ENCODE measurements around the gene FYN. TPM values are rescaled to one million over a fixed set of nuclear protein-coding genes. Genes with fewer than 3 reads are reported as not detected.

Gene FYN
- total and polyA plus RNA-seq, 2 of the 4 experiments (the other 2 are of a cell fraction): 30.8 to 36.4 TPM

DNA sequence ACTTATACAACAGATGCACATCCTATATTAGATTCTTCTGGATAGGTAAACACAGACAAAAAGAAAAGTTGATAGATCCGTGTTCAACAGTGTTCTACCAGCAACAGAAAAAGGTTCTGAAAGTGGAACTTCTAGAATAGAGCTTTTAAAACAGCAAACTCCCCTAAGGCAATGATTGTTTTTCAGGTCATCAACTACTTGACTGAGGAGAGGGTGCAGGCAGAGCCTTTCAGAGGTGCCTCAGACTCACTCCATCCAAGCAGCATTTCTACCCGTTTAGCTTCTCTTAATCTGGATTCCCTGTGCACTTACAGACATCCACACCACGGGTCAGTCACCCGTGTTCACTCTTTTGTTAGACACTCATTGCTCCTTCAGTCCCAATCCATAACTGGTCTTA lies 28.9 kb downstream of the FYN start:
- Histone ChIP-seq H3K18ac (ENCODE audit: low read depth, low read length) (no peak overlapping the region), H4K91ac (ENCODE audit: insufficient read depth, low read depth, low read length) (no peak overlapping the region), H2AFZ (replicated peaks; ENCODE audit: low read length, poor library complexity) (no peak overlapping the region), H3K27ac (ENCODE audit: insufficient read depth, low read length) (no peak overlapping the region), H2BK120ac (ENCODE audit: low read depth, low read length) (0 out of 2 replicates have a peak overlapping the region, but pooled peaks have one; percentile 2), H4K5ac (ENCODE audit: low read depth, low read length) (no peak overlapping the region), H3K27me3 (ENCODE audit: control insufficient read depth, insufficient read depth, low read length) (no peaks in the 10 kb centered on the region), H3K14ac (replicated peaks; ENCODE audit: low read depth, low read length) (no peak overlapping the region), H3K56ac (ENCODE audit: extremely low read depth, insufficient read depth, low read length) (no peak overlapping the region), H3K4me3 (ENCODE audit: insufficient read depth, low read depth, low read length) (no peak overlapping the region), H2BK20ac (ENCODE audit: low read depth, low read length) (no peak overlapping the region), H3K79me1 (ENCODE audit: low read depth in 1 of 2, low read length in 2 of 2) (peaks cover 28 to 43% of the 10 kb centered on the region in 2 experiments), H2AK5ac (ENCODE audit: low read depth, low read length) (0 out of 2 replicates have a peak overlapping the region, but pooled peaks have one; percentile 21), H2BK15ac (ENCODE audit: low read depth, low read length) (no peak overlapping the region), H3K4me1 (ENCODE audit: control insufficient read depth, insufficient read depth, low read length) (peaks cover 21% of the 10 kb centered on the region), H3K9me1 (ENCODE audit: insufficient read depth, low read length) (peaks cover 10% of the 10 kb centered on the region), H3K23ac (ENCODE audit: low read depth, low read length) (no peak overlapping the region), H4K8ac (ENCODE audit: low read depth in 2 of 2, low read length in 2 of 2) (no peak overlapping the region), H3K36me3 (ENCODE audit: control insufficient read depth, insufficient read depth, low read length) (peaks cover 8% of the 10 kb centered on the region; the same call in 1 of the 2 replicates), H2AK9ac (replicated peaks; ENCODE audit: low read depth, low read length, poor library complexity) (no peak overlapping the region), H3K9ac (ENCODE audit: low read depth, low read length) (no peak overlapping the region), H2BK5ac (ENCODE audit: low read depth, low read length, poor library complexity, severe bottlenecking) (no peak overlapping the region), H3K4me2 (ENCODE audit: low read depth, low read length) (no peak overlapping the region), H4K20me1 (ENCODE audit: insufficient read depth, low read length) (peaks cover 16% of the 10 kb centered on the region; the same call in 1 of the 2 replicates), H3K4ac (ENCODE audit: low read depth, low read length) (no peak overlapping the region), H3K9me3 (ENCODE audit: control insufficient read depth, insufficient read depth, low read length) (no peaks in the 10 kb centered on the region)
- TF ChIP-seq, protein P1, sequence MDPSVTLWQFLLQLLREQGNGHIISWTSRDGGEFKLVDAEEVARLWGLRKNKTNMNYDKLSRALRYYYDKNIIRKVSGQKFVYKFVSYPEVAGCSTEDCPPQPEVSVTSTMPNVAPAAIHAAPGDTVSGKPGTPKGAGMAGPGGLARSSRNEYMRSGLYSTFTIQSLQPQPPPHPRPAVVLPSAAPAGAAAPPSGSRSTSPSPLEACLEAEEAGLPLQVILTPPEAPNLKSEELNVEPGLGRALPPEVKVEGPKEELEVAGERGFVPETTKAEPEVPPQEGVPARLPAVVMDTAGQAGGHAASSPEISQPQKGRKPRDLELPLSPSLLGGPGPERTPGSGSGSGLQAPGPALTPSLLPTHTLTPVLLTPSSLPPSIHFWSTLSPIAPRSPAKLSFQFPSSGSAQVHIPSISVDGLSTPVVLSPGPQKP (IDR thresholded peaks at IDR 0.05; ENCODE audit: borderline replicate concordance, low read depth, low read length): no peak
- TF ChIP-seq SMC3 (IDR thresholded peaks at IDR 0.05; ENCODE audit: low read depth, low read length) (no peak), MAFK (IDR thresholded peaks at IDR 0.05; ENCODE audit: low read depth, low read length) (no peak), MXI1 (IDR thresholded peaks at IDR 0.05; ENCODE audit: borderline replicate concordance, low read depth, low read length) (no peak), CHD1 (IDR thresholded peaks at IDR 0.05; ENCODE audit: low read depth, low read length) (no peak), CEBPB (IDR thresholded peaks at IDR 0.05; ENCODE audit: low read depth, low read length) (no peak), CTCF (conservative IDR thresholded peaks at IDR 0.05; ENCODE audit: low read depth, low read length) (no peak), RAD21 (IDR thresholded peaks at IDR 0.05; ENCODE audit: low read length) (no peak), RCOR1 (IDR thresholded peaks at IDR 0.05; ENCODE audit: insufficient replicate concordance, low read length) (no peak), FOS (IDR thresholded peaks at IDR 0.05; ENCODE audit: low read depth, low read length) (no peak), RFX5 (IDR thresholded peaks at IDR 0.05; ENCODE audit: low read depth, low read length) (no peak), POLR2A (IDR thresholded peaks at IDR 0.05; ENCODE audit: low read depth, low read length) (no peak), USF2 (IDR thresholded peaks at IDR 0.05; ENCODE audit: low read depth, low read length) (no peak), MAZ (IDR thresholded peaks at IDR 0.05; ENCODE audit: borderline replicate concordance, low read depth, low read length) (no peak)
- no TSS peak for BruUV-seq (replicated peaks)
- in situ Hi-C loops (cut with MboI; ENCODE audit: low sequenced_read_pairs) (no loop called here), dilution Hi-C loops (cut with HindIII; ENCODE audit: low sequenced_read_pairs, unreplicated experiment) (no loop called here), intact Hi-C loops (cut with micrococcal nuclease) (no loop called here)
- WGBS, 2 experiments (ENCODE audit: extremely low coverage in 2 of 2, insufficient read length in 1 of 2): no CpG with 5 or more reads among the region's 4 CpGs
- ChIA-PET CTCF (interaction anchor here (0.8 kb wide), 1 partner anchor 12 kb away, joined by 3 read pairs; no protein-coding TSS in a partner anchor), POLR2A (ENCODE audit: unreplicated experiment) (no interaction called here)
- DNase-seq (no peak), ATAC-seq (ENCODE audit: low read depth) (no peak)

All from IMR-90 (cell line).